PFSK-1 (cell line): ENCODE data around the gene CACNA1D.

ENCODE experiments used
- POLR2AphosphoS5 ChIP-seq: IDR thresholded peaks from 2 replicates; pipeline ENCODE4 v1.6.1; 2012; ENCODE audit warnings: low read depth, mild to moderate bottlenecking, control low read depth, low read length, moderate library complexity
- TF ChIP-seq, protein P1 (sequence below), 2 experiments: IDR thresholded peaks; 2 replicates each; pipeline versions ENCODE4 v1.6.1 to v1.8.0; 2011 to 2012; ENCODE audit warnings: low read depth in 2 of 2, low read length in 2 of 2, control low read depth in 1 of 2, inconsistent platforms in 1 of 2, mild to moderate bottlenecking in 1 of 2, moderate library complexity in 1 of 2; ENCODE audit not compliant: insufficient read depth in 1 of 2

DNA sequence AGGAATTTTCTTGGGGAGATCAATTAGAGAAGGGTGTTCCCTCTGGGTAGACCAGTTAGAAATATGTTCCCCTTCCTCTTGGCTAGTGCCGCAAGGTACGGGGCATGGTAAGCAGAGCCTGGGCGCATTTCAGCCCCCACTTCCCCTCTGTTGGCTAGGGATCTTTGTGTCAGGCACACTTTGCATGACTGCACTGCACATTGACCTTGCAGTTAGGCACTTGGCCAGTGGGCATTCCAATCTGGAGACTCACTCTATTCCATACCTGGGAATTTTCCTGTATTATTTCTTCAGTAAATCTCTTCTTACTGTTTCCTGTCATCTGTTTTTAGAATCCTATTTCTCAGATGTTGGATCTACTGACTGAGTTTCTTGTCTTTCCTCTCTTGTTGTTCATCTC is 30.0 kb upstream of the CACNA1D start:
- TF ChIP-seq POLR2AphosphoS5 = no peak
- TF ChIP-seq, protein P1, sequence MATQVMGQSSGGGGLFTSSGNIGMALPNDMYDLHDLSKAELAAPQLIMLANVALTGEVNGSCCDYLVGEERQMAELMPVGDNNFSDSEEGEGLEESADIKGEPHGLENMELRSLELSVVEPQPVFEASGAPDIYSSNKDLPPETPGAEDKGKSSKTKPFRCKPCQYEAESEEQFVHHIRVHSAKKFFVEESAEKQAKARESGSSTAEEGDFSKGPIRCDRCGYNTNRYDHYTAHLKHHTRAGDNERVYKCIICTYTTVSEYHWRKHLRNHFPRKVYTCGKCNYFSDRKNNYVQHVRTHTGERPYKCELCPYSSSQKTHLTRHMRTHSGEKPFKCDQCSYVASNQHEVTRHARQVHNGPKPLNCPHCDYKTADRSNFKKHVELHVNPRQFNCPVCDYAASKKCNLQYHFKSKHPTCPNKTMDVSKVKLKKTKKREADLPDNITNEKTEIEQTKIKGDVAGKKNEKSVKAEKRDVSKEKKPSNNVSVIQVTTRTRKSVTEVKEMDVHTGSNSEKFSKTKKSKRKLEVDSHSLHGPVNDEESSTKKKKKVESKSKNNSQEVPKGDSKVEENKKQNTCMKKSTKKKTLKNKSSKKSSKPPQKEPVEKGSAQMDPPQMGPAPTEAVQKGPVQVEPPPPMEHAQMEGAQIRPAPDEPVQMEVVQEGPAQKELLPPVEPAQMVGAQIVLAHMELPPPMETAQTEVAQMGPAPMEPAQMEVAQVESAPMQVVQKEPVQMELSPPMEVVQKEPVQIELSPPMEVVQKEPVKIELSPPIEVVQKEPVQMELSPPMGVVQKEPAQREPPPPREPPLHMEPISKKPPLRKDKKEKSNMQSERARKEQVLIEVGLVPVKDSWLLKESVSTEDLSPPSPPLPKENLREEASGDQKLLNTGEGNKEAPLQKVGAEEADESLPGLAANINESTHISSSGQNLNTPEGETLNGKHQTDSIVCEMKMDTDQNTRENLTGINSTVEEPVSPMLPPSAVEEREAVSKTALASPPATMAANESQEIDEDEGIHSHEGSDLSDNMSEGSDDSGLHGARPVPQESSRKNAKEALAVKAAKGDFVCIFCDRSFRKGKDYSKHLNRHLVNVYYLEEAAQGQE (IDR thresholded peaks at IDR 0.05; ENCODE audit: insufficient read depth in 1 of 2, low read depth in 2 of 2, low read length in 2 of 2) = no peak
